GM18520 (cell line): ENCODE measurements around the gene CD34.
"Not testable (repeated sequence)": the region's sequence is repeated elsewhere in the genome, so short reads cannot be mapped to it uniquely, and the experiment has no call there.

Experiments
- ATAC-seq: cut with Tn5 transposase; IDR thresholded peaks from one replicate; pipeline ENCODE4 v1.9.1; 2021; ENCODE audit not compliant: unreplicated experiment

Gene CD34

GRCh38 chr1:207877914-207878313 lies 33.0 kb downstream of the CD34 start:
- ATAC-seq = not testable (repeated sequence)

GRCh38 chr1:207876131-207876530 lies 34.8 kb downstream of the CD34 start:
- ATAC-seq = no peak

GRCh38 chr1:207875532-207875931 lies 35.4 kb downstream of the CD34 start:
- ATAC-seq = no peak

GRCh38 chr1:207873055-207873890 lies 37.7 kb downstream of the CD34 start:
- ATAC-seq = no peak

DNA sequence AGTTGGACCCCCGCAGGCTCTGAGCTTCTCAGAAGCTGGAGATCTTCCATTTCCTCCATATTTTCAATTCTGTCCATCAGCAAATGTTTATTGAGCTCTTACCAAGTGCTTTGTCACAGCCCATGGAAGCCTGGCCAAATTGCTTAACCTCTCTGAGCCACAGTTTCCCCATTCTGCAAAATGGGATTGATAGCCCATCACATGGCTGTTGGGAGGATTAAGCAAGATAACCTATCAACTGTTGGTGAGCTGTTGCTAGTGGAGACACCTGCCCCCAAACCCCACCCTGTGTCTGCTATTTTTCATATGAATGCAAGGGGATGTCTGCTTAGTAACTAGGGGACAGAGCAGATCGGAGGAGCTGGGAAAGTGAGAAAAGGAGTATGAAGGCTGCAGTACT lies 38.3 kb downstream of the CD34 start:
- no peak for ATAC-seq

- no peak for ATAC-seq
Measured at GRCh38 chr1:207871117-207871649, 39.7 kb downstream of the CD34 start.

GRCh38 chr1:207870306-207871031 lies 40.5 kb downstream of the CD34 start:
- no peak for ATAC-seq

GRCh38 chr1:207869859-207870258 lies 41.1 kb downstream of the CD34 start:
- no peak for ATAC-seq

DNA sequence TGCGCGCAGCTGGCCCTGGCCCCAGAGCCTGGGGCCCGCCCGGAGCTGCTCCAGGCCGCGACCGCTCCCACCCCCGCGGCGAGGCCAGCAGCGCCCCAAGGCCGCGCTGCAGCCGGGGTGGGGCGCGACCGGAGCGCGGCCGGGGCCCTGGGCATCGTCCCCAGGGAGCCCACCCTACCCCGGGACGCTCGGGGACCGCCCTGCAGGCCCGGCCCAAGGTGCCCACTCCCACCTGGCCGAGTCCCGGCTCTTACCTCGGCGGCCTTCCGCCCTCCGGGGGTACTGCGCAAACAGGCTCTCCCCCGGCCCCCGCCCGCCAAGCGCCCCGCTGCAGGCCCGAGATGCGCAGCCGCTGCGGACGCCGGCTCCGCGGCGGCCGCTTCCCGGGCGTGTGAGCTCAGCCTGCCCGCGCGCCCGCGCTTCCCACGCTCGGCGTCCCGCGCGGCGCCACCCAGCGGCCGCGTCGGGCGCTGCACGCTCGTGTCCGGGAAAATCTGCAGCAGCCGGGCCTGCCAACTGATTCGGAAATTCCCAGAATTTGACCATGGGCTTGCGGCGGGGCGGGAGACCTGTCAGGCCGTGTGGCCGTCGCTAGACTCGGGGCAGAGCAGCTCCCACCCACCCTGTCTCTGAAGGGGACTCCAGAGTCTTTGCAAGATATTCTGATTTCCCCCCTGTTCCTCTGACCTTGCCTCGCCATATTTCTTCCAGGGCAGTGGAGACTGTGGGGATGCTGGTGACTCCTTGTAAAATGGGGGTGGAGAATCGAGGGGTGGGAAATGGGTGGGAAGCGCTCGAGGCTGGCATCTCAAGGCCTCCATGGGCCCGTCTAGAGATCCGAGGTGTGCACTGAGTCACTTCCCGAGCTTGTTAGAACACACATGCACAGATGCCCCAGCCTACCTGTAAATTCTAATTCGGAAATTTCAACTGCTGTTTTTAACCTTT lies 41.9 kb downstream of the CD34 start:
- peak; percentile 33 for ATAC-seq

DNA sequence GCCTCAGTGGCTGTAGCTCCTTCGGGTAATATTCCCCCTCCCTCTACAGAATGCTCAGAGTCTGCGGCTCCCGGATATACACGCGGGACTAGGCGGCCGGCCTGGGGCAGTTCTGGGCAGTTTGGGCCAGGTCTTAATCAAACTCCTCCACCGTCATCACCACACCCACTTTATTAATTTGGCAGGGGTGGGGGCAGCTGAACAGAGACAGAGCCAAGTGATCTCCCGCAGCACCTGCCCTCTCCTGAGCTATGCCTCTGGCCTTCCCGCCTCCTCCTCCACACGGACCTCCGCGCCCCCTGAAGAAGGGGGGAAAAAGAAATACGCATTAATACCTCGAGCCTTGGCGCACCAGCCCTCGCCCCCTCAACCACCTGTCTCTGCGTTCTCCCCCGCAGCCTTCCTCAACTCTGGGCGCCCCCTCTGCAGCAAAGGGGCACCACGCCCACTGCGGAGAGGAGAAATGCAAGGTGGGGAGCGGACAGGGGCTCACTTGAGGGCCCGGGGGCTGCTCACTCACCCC lies 42.6 kb downstream of the CD34 start:
- no peak for ATAC-seq

- ATAC-seq = no peak
Measured at GRCh38 chr1:207867136-207868109, 43.5 kb downstream of the CD34 start.

- no peak for ATAC-seq
Measured at GRCh38 chr1:207866471-207867135, 44.3 kb downstream of the CD34 start.

DNA sequence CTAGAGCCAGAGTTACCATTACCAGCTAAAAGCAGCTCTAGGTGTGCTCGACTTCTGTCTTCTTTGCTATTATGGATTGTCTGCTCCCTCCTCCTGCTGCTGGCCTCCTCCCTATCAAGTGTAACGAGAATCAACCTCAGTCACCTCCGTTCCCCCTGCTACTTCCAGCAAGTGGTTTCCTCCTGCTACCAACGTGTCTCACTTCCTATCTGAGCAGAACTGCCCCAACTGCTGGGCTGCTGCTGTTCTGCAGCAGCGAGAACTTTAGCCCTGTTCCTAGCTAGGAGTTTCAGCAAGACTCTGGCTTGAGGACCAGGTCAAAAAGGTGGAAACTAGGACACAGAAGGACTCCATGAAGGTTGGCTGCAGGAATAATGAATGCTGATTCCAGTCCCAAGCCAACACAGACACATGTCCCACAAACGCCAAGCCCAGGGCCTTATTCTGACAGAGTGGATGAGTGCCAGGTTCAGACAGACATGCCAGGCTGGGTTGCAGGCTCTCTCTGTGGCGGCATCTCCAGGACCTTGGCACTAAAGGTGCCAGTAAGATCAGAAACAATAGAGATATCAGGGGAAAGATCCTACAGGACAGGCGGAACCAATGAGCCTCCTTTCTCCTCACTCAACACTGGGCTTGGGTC lies 46.9 kb downstream of the CD34 start:
- ATAC-seq = no peak

DNA sequence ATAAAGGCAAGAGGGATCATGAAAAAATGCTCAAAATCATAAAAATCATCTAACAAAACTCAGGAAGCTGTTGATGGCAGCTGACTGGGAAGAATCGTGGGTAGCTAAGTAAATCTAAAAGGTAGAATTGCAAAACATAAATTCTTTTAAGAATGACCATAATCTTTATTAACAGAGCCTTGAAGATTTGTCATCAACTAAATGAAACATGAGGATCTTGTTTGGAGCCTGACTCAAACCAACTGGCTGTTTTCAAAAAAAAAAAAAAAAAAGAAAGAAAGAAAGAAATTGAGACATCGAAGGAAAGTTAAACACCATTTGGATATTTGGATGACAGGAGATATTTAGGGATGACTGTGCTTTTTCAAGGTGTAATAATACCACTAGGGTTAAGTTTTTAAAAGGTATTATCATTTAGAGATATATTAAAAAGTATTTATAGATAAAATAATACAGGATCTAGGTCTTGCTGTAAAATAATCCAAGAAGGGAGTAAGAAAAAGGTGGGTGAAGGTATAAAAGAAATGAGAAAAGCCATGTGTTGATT lies 48.6 kb downstream of the CD34 start:
- ATAC-seq = no peak

GRCh38 chr1:207861442-207862177 lies 49.3 kb downstream of the CD34 start:
- no peak for ATAC-seq

DNA sequence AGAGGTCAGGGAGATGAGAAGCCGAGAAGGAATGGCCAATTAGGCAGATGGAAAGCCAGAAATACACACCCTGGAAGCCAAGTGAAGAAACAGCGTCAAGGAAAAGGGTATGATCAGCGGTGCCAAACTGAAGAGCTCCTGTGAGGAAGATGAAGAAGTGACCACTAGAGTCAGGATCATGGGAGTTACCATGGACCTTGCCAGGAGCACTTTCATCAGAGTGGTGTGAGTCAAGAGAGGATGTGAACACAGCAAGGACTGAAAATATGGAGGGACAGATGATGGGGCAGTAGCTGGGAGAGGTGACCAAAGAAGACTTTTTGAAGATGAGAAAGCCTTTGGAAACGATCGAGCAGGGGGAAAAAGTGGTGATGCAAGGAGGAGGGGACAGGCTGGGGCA lies 50.4 kb downstream of the CD34 start:
- no peak for ATAC-seq

GRCh38 chr1:207858806-207859205 lies 52.1 kb downstream of the CD34 start:
- no peak for ATAC-seq

DNA sequence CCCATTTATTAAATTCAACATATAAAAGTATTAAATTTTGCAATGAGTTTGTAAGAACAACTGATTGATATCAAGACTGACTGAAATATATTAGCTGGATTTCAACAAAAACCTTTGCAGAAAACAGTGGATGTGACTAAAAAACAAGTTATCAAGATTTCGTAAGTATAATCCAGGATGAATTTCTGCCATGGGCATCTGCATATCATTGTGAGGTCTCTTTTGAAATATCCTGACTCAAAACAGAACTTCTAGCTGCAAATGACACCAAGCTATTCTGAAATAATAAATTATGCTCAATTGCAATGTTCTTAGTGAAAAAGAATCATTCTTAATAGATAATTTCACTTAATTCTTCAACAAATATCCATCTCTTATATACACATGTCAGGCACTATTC lies 52.6 kb downstream of the CD34 start:
- ATAC-seq = no peak
